IPS DF 19.7 (cell line): Measurements from ENCODE around the gene DCC.

Source experiments
- DNase-seq: peaks from one replicate; pipeline ENCODE4 v3.0.0-alpha.2; 2013; ENCODE audit warnings: low read depth, low spot score

Gene DCC

GRCh38 chr18:52812834-52813233 lies 472.8 kb downstream of the DCC start:
- DNase-seq, result no peak

- DNase-seq, result no peak
These were observed 473.8 kb downstream of the DCC start for GRCh38 chr18:52813635-52814416.

GRCh38 chr18:52815651-52816050 lies 475.7 kb downstream of the DCC start:
- no peak for DNase-seq

- no peak for DNase-seq
These were observed 476.1 kb downstream of the DCC start for GRCh38 chr18:52816121-52816520.

GRCh38 chr18:52822160-52822559 lies 482.2 kb downstream of the DCC start:
- no peak for DNase-seq

GRCh38 chr18:52824126-52824525 lies 484.1 kb downstream of the DCC start:
- no peak for DNase-seq

- peak; percentile 7 for DNase-seq
These were observed 487.0 kb downstream of the DCC start for GRCh38 chr18:52826994-52827393.

- DNase-seq, result no peak
These were observed 489.3 kb downstream of the DCC start for GRCh38 chr18:52829320-52829719.

- DNase-seq, result no peak
These were observed 489.9 kb downstream of the DCC start for GRCh38 chr18:52829876-52830405.

- no peak for DNase-seq
These were observed 504.3 kb downstream of the DCC start for GRCh38 chr18:52844323-52844722.

GRCh38 chr18:52845036-52845435 lies 505.0 kb downstream of the DCC start:
- no peak for DNase-seq

GRCh38 chr18:52850031-52850560 lies 510.1 kb downstream of the DCC start:
- DNase-seq, result no peak

- DNase-seq, result no peak
These were observed 521.6 kb downstream of the DCC start for GRCh38 chr18:52861558-52861957.

GRCh38 chr18:52869349-52869923 lies 529.4 kb downstream of the DCC start:
- no peak for DNase-seq

- peak; percentile 7 for DNase-seq
These were observed 530.2 kb downstream of the DCC start for GRCh38 chr18:52869942-52870907.

- DNase-seq, result no peak
These were observed 534.8 kb downstream of the DCC start for GRCh38 chr18:52874774-52875173.

GRCh38 chr18:52875725-52876124 lies 535.7 kb downstream of the DCC start:
- no peak for DNase-seq

GRCh38 chr18:52888014-52888413 lies 548.0 kb downstream of the DCC start:
- DNase-seq, result no peak

GRCh38 chr18:52894801-52895200 lies 554.8 kb downstream of the DCC start:
- no peak for DNase-seq

- DNase-seq, result no peak
These were observed 557.9 kb downstream of the DCC start for GRCh38 chr18:52897611-52898484.
